ENCODE measurements around the gene FAM43A. TPM values are rescaled to one million over a fixed set of nuclear protein-coding genes. Genes with fewer than 3 reads are reported as not detected.

The FAM43A gene
- total RNA-seq, 1 donor from 2014 or later, result 7.6 TPM

- TF ChIP-seq EZH2 (IDR thresholded peaks at IDR 0.05; ENCODE audit: insufficient read depth, low read length) (no peak), CTCF (IDR thresholded peaks at IDR 0.05; ENCODE audit: insufficient read depth, low read depth, low read length) (no peak)
- peaks cover 25% of the 10 kb centered on the region for H3K27me3 Mint-ChIP-seq (ENCODE audit: low read depth, unreplicated experiment)
- FAIRE-seq (no peak), DNase-seq (ENCODE audit: low read depth) (no peak)
- H3K4me1 Mint-ChIP-seq (ENCODE audit: low read depth, unreplicated experiment), result peaks cover 23% of the 10 kb centered on the region
- Histone ChIP-seq H3K9me3 (ENCODE audit: insufficient read depth, low read depth, low read length) (no peaks in the 10 kb centered on the region), H4K20me1 (ENCODE audit: insufficient read depth, low read length) (peaks cover 33% of the 10 kb centered on the region), H3K36me3 (ENCODE audit: insufficient read depth, low read length) (no peaks in the 10 kb centered on the region), H3K4me1 (ENCODE audit: insufficient read depth, low read length) (peaks cover 38% of the 10 kb centered on the region), H3K4me2 (ENCODE audit: low read length) (no peak overlapping the region), H3K79me2 (ENCODE audit: insufficient read depth, low read length) (peaks cover 25% of the 10 kb centered on the region), H3K27ac (ENCODE audit: low read depth, low read length) (no peak overlapping the region), H2AFZ (ENCODE audit: low read depth, low read length) (no peak overlapping the region), H3K4me3 (ENCODE audit: insufficient read depth, low read depth, low read length) (no peak overlapping the region), H3K9ac (ENCODE audit: low read length) (no peak overlapping the region), H3K27me3 (ENCODE audit: insufficient read depth, low read length) (no peaks in the 10 kb centered on the region)
- H3K4me3 Mint-ChIP-seq (ENCODE audit: unreplicated experiment), result no peak overlapping the region
- no peaks in the 10 kb centered on the region for H3K9me3 Mint-ChIP-seq (ENCODE audit: unreplicated experiment)
- H3K27ac Mint-ChIP-seq (ENCODE audit: unreplicated experiment), result no peak overlapping the region
- H3K36me3 Mint-ChIP-seq (ENCODE audit: low read depth, unreplicated experiment), result no peaks in the 10 kb centered on the region
Measured at GRCh38 chr3:194691481-194692283, 6.0 kb downstream of the FAM43A start.

GRCh38 chr3:194696702-194697101 is 11.0 kb downstream of the FAM43A start:
- H3K4me3 Mint-ChIP-seq (ENCODE audit: unreplicated experiment), result no peak overlapping the region
- H3K27me3 Mint-ChIP-seq (ENCODE audit: low read depth, unreplicated experiment), result peaks cover 52% of the 10 kb centered on the region
- Histone ChIP-seq H3K27ac (ENCODE audit: low read depth, low read length) (no peak overlapping the region), H3K4me1 (ENCODE audit: insufficient read depth, low read length) (no peaks in the 10 kb centered on the region), H3K79me2 (ENCODE audit: insufficient read depth, low read length) (no peaks in the 10 kb centered on the region), H4K20me1 (ENCODE audit: insufficient read depth, low read length) (no peaks in the 10 kb centered on the region), H2AFZ (ENCODE audit: low read depth, low read length) (no peak overlapping the region), H3K9me3 (ENCODE audit: insufficient read depth, low read depth, low read length) (no peaks in the 10 kb centered on the region), H3K4me3 (ENCODE audit: insufficient read depth, low read depth, low read length) (no peak overlapping the region), H3K36me3 (ENCODE audit: insufficient read depth, low read length) (no peaks in the 10 kb centered on the region), H3K4me2 (ENCODE audit: low read length) (no peak overlapping the region), H3K27me3 (ENCODE audit: insufficient read depth, low read length) (peaks cover 7% of the 10 kb centered on the region), H3K9ac (ENCODE audit: low read length) (no peak overlapping the region)
- no peak overlapping the region for H3K27ac Mint-ChIP-seq (ENCODE audit: unreplicated experiment)
- no peak for FAIRE-seq
- DNase-seq (ENCODE audit: low read depth), result no peak
- H3K36me3 Mint-ChIP-seq (ENCODE audit: low read depth, unreplicated experiment), result peaks cover 3% of the 10 kb centered on the region
- TF ChIP-seq CTCF (IDR thresholded peaks at IDR 0.05; ENCODE audit: insufficient read depth, low read depth, low read length) (no peak), EZH2 (IDR thresholded peaks at IDR 0.05; ENCODE audit: insufficient read depth, low read length) (no peak)
- no peaks in the 10 kb centered on the region for H3K4me1 Mint-ChIP-seq (ENCODE audit: low read depth, unreplicated experiment)
- H3K9me3 Mint-ChIP-seq (ENCODE audit: unreplicated experiment), result peaks cover 12% of the 10 kb centered on the region

- no peak overlapping the region for H3K4me3 Mint-ChIP-seq (ENCODE audit: unreplicated experiment)
- Histone ChIP-seq H2AFZ (ENCODE audit: low read depth, low read length) (peak overlapping the region; percentile 10), H3K27me3 (ENCODE audit: insufficient read depth, low read length) (peaks cover 7% of the 10 kb centered on the region), H3K79me2 (ENCODE audit: insufficient read depth, low read length) (no peaks in the 10 kb centered on the region), H3K4me3 (ENCODE audit: insufficient read depth, low read depth, low read length) (no peak overlapping the region), H3K9ac (ENCODE audit: low read length) (no peak overlapping the region), H3K36me3 (ENCODE audit: insufficient read depth, low read length) (no peaks in the 10 kb centered on the region), H3K27ac (ENCODE audit: low read depth, low read length) (no peak overlapping the region), H3K4me2 (ENCODE audit: low read length) (no peak overlapping the region), H3K9me3 (ENCODE audit: insufficient read depth, low read depth, low read length) (no peaks in the 10 kb centered on the region), H3K4me1 (ENCODE audit: insufficient read depth, low read length) (no peaks in the 10 kb centered on the region), H4K20me1 (ENCODE audit: insufficient read depth, low read length) (no peaks in the 10 kb centered on the region)
- FAIRE-seq (no peak), DNase-seq (ENCODE audit: low read depth) (no peak)
- H3K4me1 Mint-ChIP-seq (ENCODE audit: low read depth, unreplicated experiment), result peaks cover 5% of the 10 kb centered on the region
- TF ChIP-seq CTCF (IDR thresholded peaks at IDR 0.05; ENCODE audit: insufficient read depth, low read depth, low read length) (no peak), EZH2 (IDR thresholded peaks at IDR 0.05; ENCODE audit: insufficient read depth, low read length) (no peak)
- peaks cover 12% of the 10 kb centered on the region for H3K9me3 Mint-ChIP-seq (ENCODE audit: unreplicated experiment)
- H3K27me3 Mint-ChIP-seq (ENCODE audit: low read depth, unreplicated experiment), result peaks cover 45% of the 10 kb centered on the region
- H3K27ac Mint-ChIP-seq (ENCODE audit: unreplicated experiment), result no peak overlapping the region
- H3K36me3 Mint-ChIP-seq (ENCODE audit: low read depth, unreplicated experiment), result peaks cover 3% of the 10 kb centered on the region
Measured at GRCh38 chr3:194702545-194702944, 16.9 kb downstream of the FAM43A start.

All from astrocyte (in vitro differentiated cells and primary cell).